H1 (cell line): Measurements from ENCODE around the gene CMTM1. TPM values are rescaled to one million over a fixed set of nuclear protein-coding genes. Genes with fewer than 3 reads are reported as not detected.

ENCODE experiments used
- CTCF ChIA-PET: fragments of 300-600 bp; sonication (Branson Sonifier 250); formaldehyde crosslinking; loops from one replicate; lab custom pipeline; 2021; ENCODE audit not compliant: partially characterized antibody; lab: Charles Lee
- POLR2A ChIA-PET: fragments of 300-600 bp; sonication (Branson Sonifier 250); formaldehyde crosslinking; loops from one replicate; lab custom pipeline; 2021; ENCODE audit warnings: inconsistent platforms; ENCODE audit not compliant: partially characterized antibody; lab: Charles Lee
- DNase-seq, 2 experiments: peaks; one replicate each; pipeline versions ENCODE4 v3.0.0 to v3.0.0-alpha.2; 2010 to 2022; ENCODE audit warnings: low spot score in 2 of 2, low read depth in 1 of 2, mixed read lengths in 1 of 2
- FAIRE-seq: peaks from 2 replicates; lab custom pipeline; 2011; peaks lifted over from hg19 to GRCh38; lab: Jason Lieb, UNC
- H2AFZ ChIP-seq: 2 replicates; pipeline ENCODE4 v1.8.1; 2012; ENCODE audit warnings: low read length, inconsistent platforms
- H2AK5ac ChIP-seq: 2 replicates; pipeline ENCODE4 v1.6.1; 2013; ENCODE audit warnings: low read depth, low read length
- H2BK120ac ChIP-seq: replicated peaks from 2 replicates; pipeline ENCODE3; 2013; ENCODE audit warnings: low read depth, low read length, inconsistent platforms
- H2BK12ac ChIP-seq: 2 replicates; pipeline ENCODE4 v1.6.1; 2013; ENCODE audit warnings: low read depth, low read length
- H2BK15ac ChIP-seq: 2 replicates; pipeline ENCODE4 v1.6.1; 2013; ENCODE audit warnings: low read length
- H2BK20ac ChIP-seq: 2 replicates; pipeline ENCODE4 v1.6.1; 2013; ENCODE audit warnings: low read length
- H2BK5ac ChIP-seq: 2 replicates; pipeline ENCODE4 v1.6.1; 2013; ENCODE audit warnings: low read depth, low read length
- H3K14ac ChIP-seq: 2 replicates; pipeline ENCODE4 v1.6.1; 2013; ENCODE audit warnings: inconsistent platforms; ENCODE audit not compliant: insufficient read length
- H3K18ac ChIP-seq: 2 replicates; pipeline ENCODE4 v1.6.1; 2013; ENCODE audit warnings: low read length; ENCODE audit errors: extremely low read depth
- H3K23ac ChIP-seq: 2 replicates; pipeline ENCODE4 v1.6.1; 2013; ENCODE audit warnings: inconsistent platforms; ENCODE audit not compliant: insufficient read length
- H3K23me2 ChIP-seq: 2 replicates; pipeline ENCODE4 v1.6.1; 2013; ENCODE audit warnings: low read depth, low read length
- H3K27ac ChIP-seq: 2 replicates; pipeline ENCODE4 v1.6.1; 2011; ENCODE audit warnings: low read depth, low read length, inconsistent platforms
- H3K27me3 ChIP-seq, 4 experiments: replicated peaks in 1 of 4; 1 replicate in 1 of 4; 2 replicates in 3 of 4; pipeline versions ENCODE4 v1.6.1 to v1.8.1; 2011 to 2013; ENCODE audit warnings: low read length in 3 of 4, mild to moderate bottlenecking in 3 of 4, inconsistent platforms in 2 of 4, mixed read lengths in 2 of 4, moderate library complexity in 1 of 4; ENCODE audit not compliant: control insufficient read depth in 3 of 4, insufficient read depth in 3 of 4; ENCODE audit errors: extremely low read depth in 1 of 4
- H3K36me3 ChIP-seq, 4 experiments: 2 replicates each; pipeline versions ENCODE4 v1.6.1 to v1.8.1; 2011 to 2013; ENCODE audit warnings: mild to moderate bottlenecking in 4 of 4, low read length in 3 of 4, moderate library complexity in 2 of 4, control low read depth in 1 of 4, inconsistent platforms in 1 of 4; ENCODE audit not compliant: insufficient read depth in 4 of 4, control insufficient read depth in 2 of 4
- H3K4ac ChIP-seq: replicated peaks from 2 replicates; pipeline ENCODE3; 2013; ENCODE audit warnings: low read length, low read depth, mixed read lengths, inconsistent platforms; ENCODE audit not compliant: insufficient read length
- H3K4me1 ChIP-seq, 4 experiments: replicated peaks in 1 of 4; 1 replicate in 1 of 4; 2 replicates in 3 of 4; pipeline versions ENCODE4 v1.6.1 to v1.8.1; 2011 to 2013; ENCODE audit warnings: low read length in 3 of 4, inconsistent platforms in 2 of 4, mixed read lengths in 1 of 4; ENCODE audit not compliant: insufficient read depth in 4 of 4, control insufficient read depth in 3 of 4
- H3K4me2 ChIP-seq, 2 experiments: 2 replicates each; pipeline versions ENCODE4 v1.6.1 to v1.8.1; 2011 to 2013; ENCODE audit warnings: low read depth in 2 of 2, low read length in 2 of 2, control low read depth in 1 of 2, inconsistent platforms in 1 of 2, mild to moderate bottlenecking in 1 of 2; ENCODE audit not compliant: insufficient read depth in 1 of 2
- H3K4me3 ChIP-seq, 4 experiments: fragments of 200-600, 300-600 bp in 1 of 4; sonication (generic), shearing (Covaris generic), sonication (Bioruptor Twin) in 1 of 4; 2 replicates each; pipeline versions ENCODE4 v1.5.1 to v1.8.1; 2011 to 2016; ENCODE audit warnings: low read length in 4 of 4, low read depth in 3 of 4, control low read depth in 2 of 4, inconsistent platforms in 2 of 4, mild to moderate bottlenecking in 2 of 4, mixed read lengths in 1 of 4, moderate library complexity in 1 of 4; ENCODE audit not compliant: insufficient read depth in 2 of 4; ENCODE audit errors: extremely low read depth in 1 of 4
- H3K56ac ChIP-seq: replicated peaks from 2 replicates; pipeline ENCODE3; 2013; ENCODE audit warnings: low read depth, mild to moderate bottlenecking, mixed read lengths, low read length, inconsistent platforms; ENCODE audit not compliant: insufficient read length
- H3K79me1 ChIP-seq: 2 replicates; pipeline ENCODE4 v1.6.1; 2013; ENCODE audit warnings: low read depth, low read length, control low read depth
- H3K79me2 ChIP-seq, 2 experiments: 2 replicates each; pipeline versions ENCODE4 v1.6.1 to v1.8.1; 2012 to 2013; ENCODE audit warnings: low read length in 2 of 2, mild to moderate bottlenecking in 2 of 2, inconsistent platforms in 1 of 2; ENCODE audit not compliant: insufficient read depth in 2 of 2, control insufficient read depth in 1 of 2
- H3K9ac ChIP-seq, 4 experiments: replicated peaks in 1 of 4; 1 replicate in 1 of 4; 2 replicates in 3 of 4; pipeline versions ENCODE4 v1.6.1 to v1.8.1; 2011 to 2013; ENCODE audit warnings: low read depth in 3 of 4, low read length in 3 of 4, control low read depth in 2 of 4, mild to moderate bottlenecking in 2 of 4, moderate library complexity in 2 of 4, inconsistent platforms in 1 of 4; ENCODE audit errors: extremely low read depth in 1 of 4
- H3K9me3 ChIP-seq, 2 experiments: 2 replicates each; pipeline versions ENCODE4 v1.6.1 to v1.8.1; 2012 to 2013; ENCODE audit warnings: mild to moderate bottlenecking in 2 of 2, moderate library complexity in 2 of 2, control low read depth in 1 of 2, inconsistent platforms in 1 of 2, low read depth in 1 of 2, low read length in 1 of 2, mixed read lengths in 1 of 2; ENCODE audit not compliant: insufficient read depth in 2 of 2
- H4K20me1 ChIP-seq, 2 experiments: replicated peaks in 1 of 2; 2 replicates each; pipeline versions ENCODE3 to v1.8.1; 2011 to 2013; ENCODE audit warnings: inconsistent platforms in 2 of 2, low read length in 2 of 2, mild to moderate bottlenecking in 1 of 2; ENCODE audit not compliant: insufficient read depth in 2 of 2, control insufficient read depth in 1 of 2
- H4K5ac ChIP-seq: 2 replicates; pipeline ENCODE4 v1.6.1; 2013; ENCODE audit warnings: low read length, low read depth, mixed read lengths, inconsistent platforms; ENCODE audit not compliant: insufficient read length
- H4K8ac ChIP-seq: 2 replicates; pipeline ENCODE4 v1.8.0; 2013; ENCODE audit warnings: mild to moderate bottlenecking, moderate library complexity, low read length, inconsistent platforms; ENCODE audit not compliant: insufficient read depth; ENCODE audit errors: extremely low read depth
- H4K91ac ChIP-seq: replicated peaks from 2 replicates; pipeline ENCODE3; 2013; ENCODE audit warnings: low read length, mixed read lengths, inconsistent platforms; ENCODE audit not compliant: insufficient read length
- BCL11A ChIP-seq, 2 experiments: IDR thresholded peaks; one replicate each; pipeline ENCODE4 v1.6.1; 2011; ENCODE audit warnings: low read depth in 2 of 2, low read length in 2 of 2, mild to moderate bottlenecking in 2 of 2
- BRCA1 ChIP-seq: IDR thresholded peaks from 2 replicates; pipeline ENCODE4 v1.6.1; 2012; ENCODE audit warnings: low read depth, low read length, improper control_type of control experiment
- CHD2 ChIP-seq: IDR thresholded peaks from 2 replicates; pipeline ENCODE4 v1.6.1; 2012; ENCODE audit warnings: low read length, improper control_type of control experiment
- YY1 ChIP-seq: IDR thresholded peaks from 2 replicates; pipeline ENCODE4 v1.6.1; 2011; ENCODE audit warnings: low read depth, mild to moderate bottlenecking, low read length
- WGBS, 2 experiments: shearing (Covaris generic) in 1 of 2; methylation state at CpG; one replicate each; pipeline versions ENCODE4 v1.1.6 to v1.1.7; 2013 to 2015; ENCODE audit warnings: low lambda C conversion rate in 2 of 2, mixed read lengths in 2 of 2, inconsistent platforms in 1 of 2, low coverage in 1 of 2, missing lambda C conversion rate in 1 of 2; ENCODE audit not compliant: insufficient replicate concordance in 2 of 2, insufficient coverage in 1 of 2, insufficient read length in 1 of 2; ENCODE audit errors: extremely low coverage in 1 of 2, missing lambda C conversion rate in 1 of 2; 5-methylcytosine and 5-hydroxymethylcytosine counted together
- polyA plus RNA-seq, 7 experiments: library from polyadenylated mRNA; depleted of rRNA in 3 of 7; stranded (reverse) in 5 of 7; unstranded in 2 of 7; fragments of >200 nt in 5 of 7; fragments of 200-250 nt in 2 of 7; gene quantifications; 1 replicate in 5 of 7; 2 replicates in 1 of 7; 4 replicates in 1 of 7; pipeline versions ENCODE4 v1.2.1 to v1.2.3, GENCODE V29; 2011 to 2013; ENCODE audit warnings: missing spikeins in 2 of 7, mixed read lengths in 2 of 7
- total RNA-seq: library from RNA; stranded (reverse); fragmentation: NEBNext Ultra II Directional; extraction: Animal tissue kit (Norgen Biotek cat#: 25700); gene quantifications from 2 replicates; pipeline ENCODE4 v1.2.1, GENCODE V29; 2021

Gene CMTM1
- total and polyA plus RNA-seq, 2 of the 8 experiments (the other 6 are each of a cell fraction or from before 2014, with no cell fraction given), result 1.2 to 2.0 TPM

- TF ChIP-seq YY1 (no peak), BCL11A (IDR thresholded peaks at IDR 0.05; ENCODE audit: low read depth in 2 of 2, low read length in 2 of 2) (no peak), BRCA1 (no peak), CHD2 (no peak)
- H3K23ac ChIP-seq, result no peak overlapping the region
- no peak overlapping the region for H2AFZ ChIP-seq
- ChIA-PET POLR2A (no interaction called here), CTCF (interaction anchor here (0.5 to 2.3 kb wide), 5 partner anchors 8 to 123 kb away, joined by 3 to 7 read pairs (median 5); no protein-coding TSS in a partner anchor)
- H2BK12ac ChIP-seq, result no peak overlapping the region
- no peak overlapping the region for H4K8ac ChIP-seq
- no peak overlapping the region for H3K4ac ChIP-seq
- no peaks in the 10 kb centered on the region for H3K23me2 ChIP-seq
- no peaks in the 10 kb centered on the region for H3K27me3 ChIP-seq
- H3K79me1 ChIP-seq, result no peaks in the 10 kb centered on the region
- no peak overlapping the region for H4K91ac ChIP-seq
- H2BK5ac ChIP-seq, result no peak overlapping the region
- no peaks in the 10 kb centered on the region for H4K20me1 ChIP-seq
- no peak overlapping the region for H3K4me2 ChIP-seq
- no peak overlapping the region for H3K18ac ChIP-seq
- DNase-seq (no peak), FAIRE-seq (no peak)
- no peaks in the 10 kb centered on the region for H3K79me2 ChIP-seq
- no peaks in the 10 kb centered on the region for H3K9me3 ChIP-seq
- H3K4me3 ChIP-seq, result no peak overlapping the region
- H2BK15ac ChIP-seq, result no peak overlapping the region
- 95% methylated on average over 5 of the region's 5 CpGs; no CpG with 5 or more reads in 1 of the 2 experiments for WGBS, 2 experiments
- no peak overlapping the region for H3K14ac ChIP-seq
- H2BK20ac ChIP-seq, result no peak overlapping the region
- no peak overlapping the region for H3K9ac ChIP-seq
- no peak overlapping the region for H4K5ac ChIP-seq
- no peak overlapping the region for H2AK5ac ChIP-seq
- no peak overlapping the region for H2BK120ac ChIP-seq
- H3K4me1 ChIP-seq, result no peaks in the 10 kb centered on the region
- no peak overlapping the region for H3K56ac ChIP-seq
- no peaks in the 10 kb centered on the region for H3K36me3 ChIP-seq
- no peak overlapping the region for H3K27ac ChIP-seq
Measured at GRCh38 chr16:66528294-66528693, 37.9 kb upstream of the CMTM1 start.
